Activated CD4-positive, alpha-beta memory T cell treated with anti-CD3 and anti-CD28 coated beads, Interleukin-2, amount 10 ng/mL, durations not matched to agents 7 days and 5 days (primary cell): ENCODE results near the gene PTPRQ. TPM values are rescaled to one million over a fixed set of nuclear protein-coding genes. Genes with fewer than 3 reads are reported as not detected.

Experiments used
- CTCF ChIA-PET: fragments of 350-600 bp; sonication (Branson Sonifier 250); formaldehyde crosslinking; loops from one replicate; lab custom pipeline; 2021; ENCODE audit warnings: antibody characterized with exemption, inconsistent platforms; lab: Charles Lee
- POLR2A ChIA-PET: fragments of 350-600 bp; sonication (Branson Sonifier 250); formaldehyde crosslinking; loops from one replicate; lab custom pipeline; 2021; ENCODE audit warnings: antibody characterized with exemption; lab: Charles Lee
- DNase-seq: peaks from one replicate; pipeline ENCODE4 v3.0.0-alpha.2; 2020
- H3K27ac Mint-ChIP-seq: one replicate; pipeline ENCODE4 v1.8.0; 2021; ENCODE audit warnings: mild to moderate bottlenecking, mixed read lengths
- H3K27me3 Mint-ChIP-seq: one replicate; pipeline ENCODE4 v1.8.0; 2021; ENCODE audit warnings: mixed read lengths
- H3K36me3 Mint-ChIP-seq: one replicate; pipeline ENCODE4 v1.8.0; 2021; ENCODE audit warnings: low read depth, mixed read lengths
- H3K4me1 Mint-ChIP-seq: one replicate; pipeline ENCODE4 v1.8.0; 2021; ENCODE audit warnings: mixed read lengths
- H3K4me3 Mint-ChIP-seq: one replicate; pipeline ENCODE4 v1.8.0; 2021; ENCODE audit warnings: mild to moderate bottlenecking, mixed read lengths
- H3K9me3 Mint-ChIP-seq: one replicate; pipeline ENCODE4 v1.8.0; 2021; ENCODE audit warnings: mixed read lengths
- total RNA-seq, 2 experiments: library from RNA; stranded (reverse); gene quantifications; one replicate each; pipeline ENCODE4 v1.2.3, GENCODE V29; 2021

Gene PTPRQ
- total RNA-seq, 2 experiments from 2014 or later, result not detected

GRCh38 chr12:80553316-80553715, 109.3 kb downstream of the PTPRQ start:
- Mint-ChIP-seq H3K4me3 (no peak overlapping the region), H3K9me3 (no peaks in the 10 kb centered on the region), H3K36me3 (no peaks in the 10 kb centered on the region), H3K4me1 (no peaks in the 10 kb centered on the region), H3K27ac (no peak overlapping the region), H3K27me3 (no peaks in the 10 kb centered on the region)
- no peak for DNase-seq
- ChIA-PET CTCF (no interaction called here), POLR2A (no interaction called here)

- no peak overlapping the region for H3K4me3 Mint-ChIP-seq
- H3K27me3 Mint-ChIP-seq, result no peaks in the 10 kb centered on the region
- no peak overlapping the region for H3K27ac Mint-ChIP-seq
- ChIA-PET POLR2A (no interaction called here), CTCF (no interaction called here)
- H3K36me3 Mint-ChIP-seq, result no peaks in the 10 kb centered on the region
- H3K4me1 Mint-ChIP-seq, result no peaks in the 10 kb centered on the region
- DNase-seq, result no peak
- H3K9me3 Mint-ChIP-seq, result no peaks in the 10 kb centered on the region
Observed at GRCh38 chr12:80556566-80556965, 112.5 kb downstream of the PTPRQ start.

GRCh38 chr12:80559766-80560165, 115.7 kb downstream of the PTPRQ start:
- POLR2A ChIA-PET, result no interaction called here

GRCh38 chr12:80565271-80565670, 121.2 kb downstream of the PTPRQ start:
- ChIA-PET POLR2A (no interaction called here), CTCF (no interaction called here)
- no peak for DNase-seq
- Mint-ChIP-seq H3K4me3 (no peak overlapping the region), H3K4me1 (no peaks in the 10 kb centered on the region), H3K9me3 (peaks cover 9% of the 10 kb centered on the region), H3K27ac (no peak overlapping the region), H3K27me3 (no peaks in the 10 kb centered on the region), H3K36me3 (no peaks in the 10 kb centered on the region)

More at GRCh38 chr12:80559766-80560165, 115.7 kb downstream of the PTPRQ start:
- DNase-seq, result no peak
- no peaks in the 10 kb centered on the region for H3K4me1 Mint-ChIP-seq
- CTCF ChIA-PET, result no interaction called here
- no peaks in the 10 kb centered on the region for H3K27me3 Mint-ChIP-seq
- H3K4me3 Mint-ChIP-seq, result no peak overlapping the region
- peaks cover 3% of the 10 kb centered on the region for H3K9me3 Mint-ChIP-seq
- no peak overlapping the region for H3K27ac Mint-ChIP-seq
- no peaks in the 10 kb centered on the region for H3K36me3 Mint-ChIP-seq

GRCh38 chr12:80567401-80567800, 123.4 kb downstream of the PTPRQ start:
- Mint-ChIP-seq H3K36me3 (no peaks in the 10 kb centered on the region), H3K9me3 (peaks cover 11% of the 10 kb centered on the region), H3K4me3 (no peak overlapping the region), H3K4me1 (no peaks in the 10 kb centered on the region), H3K27me3 (no peaks in the 10 kb centered on the region), H3K27ac (no peak overlapping the region)
- no peak for DNase-seq
- ChIA-PET POLR2A (no interaction called here), CTCF (no interaction called here)

- Mint-ChIP-seq H3K27ac (no peak overlapping the region), H3K36me3 (no peaks in the 10 kb centered on the region)
- POLR2A ChIA-PET, result no interaction called here
Observed at GRCh38 chr12:80576641-80577418, 132.8 kb downstream of the PTPRQ start.

GRCh38 chr12:80580254-80580653, 136.2 kb downstream of the PTPRQ start:
- H3K9me3 Mint-ChIP-seq, result peaks cover 12% of the 10 kb centered on the region
- no peaks in the 10 kb centered on the region for H3K4me1 Mint-ChIP-seq
- no peak overlapping the region for H3K4me3 Mint-ChIP-seq
- H3K27me3 Mint-ChIP-seq, result no peaks in the 10 kb centered on the region
- POLR2A ChIA-PET, result no interaction called here
- CTCF ChIA-PET, result no interaction called here
- H3K36me3 Mint-ChIP-seq, result no peaks in the 10 kb centered on the region
- no peak overlapping the region for H3K27ac Mint-ChIP-seq
- no peak for DNase-seq

More at GRCh38 chr12:80576641-80577418, 132.8 kb downstream of the PTPRQ start:
- H3K4me1 Mint-ChIP-seq, result no peaks in the 10 kb centered on the region
- no peak for DNase-seq
- H3K27me3 Mint-ChIP-seq, result no peaks in the 10 kb centered on the region
- peaks cover 10% of the 10 kb centered on the region for H3K9me3 Mint-ChIP-seq
- CTCF ChIA-PET, result no interaction called here
- H3K4me3 Mint-ChIP-seq, result no peak overlapping the region

- POLR2A ChIA-PET, result no interaction called here
- CTCF ChIA-PET, result no interaction called here
- Mint-ChIP-seq H3K4me1 (no peaks in the 10 kb centered on the region), H3K27ac (no peak overlapping the region), H3K4me3 (no peak overlapping the region), H3K9me3 (peaks cover 10% of the 10 kb centered on the region), H3K27me3 (no peaks in the 10 kb centered on the region), H3K36me3 (no peaks in the 10 kb centered on the region)
- no peak for DNase-seq
Observed at GRCh38 chr12:80581783-80582182, 137.7 kb downstream of the PTPRQ start.

- Mint-ChIP-seq H3K4me1 (no peaks in the 10 kb centered on the region), H3K27ac (no peak overlapping the region), H3K27me3 (no peaks in the 10 kb centered on the region), H3K4me3 (no peak overlapping the region), H3K36me3 (no peaks in the 10 kb centered on the region), H3K9me3 (peaks cover 8% of the 10 kb centered on the region)
- DNase-seq, result no peak
- POLR2A ChIA-PET, result no interaction called here
- CTCF ChIA-PET, result no interaction called here
Observed at GRCh38 chr12:80582431-80582830, 138.4 kb downstream of the PTPRQ start.

- Mint-ChIP-seq H3K9me3 (peaks cover 4% of the 10 kb centered on the region), H3K4me1 (no peaks in the 10 kb centered on the region), H3K27ac (no peak overlapping the region), H3K27me3 (no peaks in the 10 kb centered on the region), H3K4me3 (no peak overlapping the region), H3K36me3 (no peaks in the 10 kb centered on the region)
- ChIA-PET CTCF (no interaction called here), POLR2A (no interaction called here)
- DNase-seq, result no peak
Observed at GRCh38 chr12:80589077-80589476, 145.0 kb downstream of the PTPRQ start.

GRCh38 chr12:80590085-80590484, 146.1 kb downstream of the PTPRQ start:
- no peak for DNase-seq
- no peak overlapping the region for H3K27ac Mint-ChIP-seq
- peaks cover 2% of the 10 kb centered on the region for H3K9me3 Mint-ChIP-seq
- ChIA-PET POLR2A (no interaction called here), CTCF (no interaction called here)
- H3K4me3 Mint-ChIP-seq, result no peak overlapping the region
- H3K4me1 Mint-ChIP-seq, result no peaks in the 10 kb centered on the region
- no peaks in the 10 kb centered on the region for H3K27me3 Mint-ChIP-seq
- no peaks in the 10 kb centered on the region for H3K36me3 Mint-ChIP-seq

GRCh38 chr12:80593766-80594165, 149.7 kb downstream of the PTPRQ start:
- H3K27ac Mint-ChIP-seq, result no peak overlapping the region
- H3K4me1 Mint-ChIP-seq, result no peaks in the 10 kb centered on the region
- H3K27me3 Mint-ChIP-seq, result no peaks in the 10 kb centered on the region
- ChIA-PET CTCF (no interaction called here), POLR2A (no interaction called here)
- H3K4me3 Mint-ChIP-seq, result no peak overlapping the region
- no peaks in the 10 kb centered on the region for H3K36me3 Mint-ChIP-seq
- DNase-seq, result no peak
- no peaks in the 10 kb centered on the region for H3K9me3 Mint-ChIP-seq

GRCh38 chr12:80596509-80596908, 152.5 kb downstream of the PTPRQ start:
- ChIA-PET POLR2A (no interaction called here), CTCF (interaction anchor here (0.6 kb wide), 1 partner anchor 38 kb away, joined by 3 read pairs; no protein-coding TSS in a partner anchor)
- Mint-ChIP-seq H3K9me3 (no peaks in the 10 kb centered on the region), H3K36me3 (no peaks in the 10 kb centered on the region), H3K27ac (no peak overlapping the region), H3K4me1 (no peaks in the 10 kb centered on the region), H3K4me3 (no peak overlapping the region), H3K27me3 (no peaks in the 10 kb centered on the region)
- no peak for DNase-seq

- Mint-ChIP-seq H3K4me1 (no peaks in the 10 kb centered on the region), H3K9me3 (no peaks in the 10 kb centered on the region), H3K27ac (no peak overlapping the region), H3K27me3 (no peaks in the 10 kb centered on the region), H3K36me3 (no peaks in the 10 kb centered on the region), H3K4me3 (no peak overlapping the region)
- ChIA-PET CTCF (no interaction called here), POLR2A (no interaction called here)
- DNase-seq, result no peak
Observed at GRCh38 chr12:80598004-80598606, 154.1 kb downstream of the PTPRQ start.
